ENCODE measurements around the gene TTC21A.

Gene TTC21A

DNA sequence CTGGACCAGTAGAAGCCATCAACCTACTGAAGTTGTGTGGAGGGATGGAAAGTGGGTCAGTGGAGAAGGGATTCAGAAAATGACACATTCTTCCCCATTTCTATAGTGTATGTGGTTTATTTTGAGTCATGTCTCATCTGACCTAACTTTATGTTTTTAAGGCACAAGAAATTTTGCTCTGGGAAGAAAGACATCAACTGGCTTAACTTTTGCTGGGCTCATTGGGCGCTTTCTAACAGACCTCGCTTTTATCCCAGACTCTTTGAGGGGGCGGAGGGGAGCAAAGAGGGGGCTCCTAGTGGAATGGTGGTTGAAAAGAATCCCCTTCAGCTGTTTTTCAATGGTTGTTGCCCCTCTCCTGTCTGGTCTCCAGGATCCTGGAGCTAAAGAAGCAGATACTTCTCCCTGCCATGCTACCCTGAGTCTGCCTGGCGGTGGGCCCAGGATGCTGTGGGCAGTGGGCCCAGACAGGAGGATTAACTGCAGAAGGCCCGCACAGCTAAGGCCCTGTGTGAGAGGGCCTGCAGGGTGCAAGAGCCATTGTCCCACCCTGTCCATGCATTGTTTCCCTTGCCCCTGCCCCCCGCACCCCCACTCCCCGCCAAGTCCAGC, 31.4 kb downstream of the TTC21A start:
- DNase-seq: no peak

DNA sequence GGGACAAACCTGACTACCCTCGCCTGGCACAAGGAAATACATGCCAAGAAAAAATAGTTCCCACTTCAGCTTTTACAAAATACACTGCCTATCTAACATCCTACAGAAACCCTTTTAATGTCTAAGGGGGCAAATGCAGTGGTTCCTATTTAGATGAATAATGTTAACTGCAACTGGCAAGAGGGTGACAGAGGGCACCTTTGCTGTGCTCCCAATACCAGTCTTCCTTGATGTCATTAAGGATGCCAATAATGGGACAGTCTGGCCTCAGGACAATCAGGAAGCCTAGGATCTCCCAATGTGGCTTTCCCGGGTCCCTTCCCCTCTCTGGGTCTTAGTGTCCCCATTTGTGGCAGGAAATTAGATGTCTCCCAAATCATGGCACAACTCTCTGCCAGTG, 32.0 kb downstream of the TTC21A start:
- DNase-seq: no peak

GRCh38 chr3:39140341-39140971, 33.0 kb downstream of the TTC21A start:
- DNase-seq: peak; percentile 56

DNA sequence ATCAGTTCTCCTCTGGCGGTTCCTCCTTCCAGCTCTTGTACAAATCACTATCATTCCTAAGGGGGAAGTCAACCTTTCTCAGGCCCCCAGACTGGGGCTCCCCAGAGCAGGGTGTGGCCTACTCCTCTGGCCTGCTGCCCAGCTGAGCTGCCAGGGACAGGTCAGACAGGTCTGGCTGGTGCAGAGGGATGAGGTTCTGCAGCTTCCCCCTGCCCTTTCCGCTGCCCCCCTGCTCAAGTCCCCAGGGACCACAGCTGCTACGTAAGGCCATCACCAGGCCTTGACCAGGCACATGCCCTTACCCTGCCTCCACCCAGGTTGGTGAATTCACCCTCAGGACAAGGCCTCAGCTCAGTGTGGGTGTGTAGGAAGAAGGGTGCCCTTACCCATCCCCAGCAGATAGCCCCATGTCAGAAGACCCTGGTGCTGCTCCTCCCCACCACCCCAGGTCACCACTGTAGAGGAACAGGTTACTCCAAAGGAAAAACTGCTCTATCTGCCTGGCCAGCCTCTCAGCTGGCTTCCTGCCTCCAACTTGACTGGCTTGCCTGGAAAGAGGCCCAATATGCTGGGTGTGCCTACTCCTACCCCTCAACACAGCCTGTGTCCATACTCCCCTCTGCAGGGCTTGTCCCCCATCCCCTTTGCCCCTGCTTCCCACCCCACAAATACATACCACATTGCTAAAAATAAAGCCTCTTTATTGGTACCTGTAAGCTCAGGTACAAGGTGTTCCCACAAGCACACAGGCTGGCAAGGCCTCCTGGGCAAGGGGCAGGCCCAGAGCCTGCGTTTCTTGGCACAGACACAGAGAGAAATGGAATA, 33.9 kb downstream of the TTC21A start:
- peak; percentile 52 for DNase-seq

GRCh38 chr3:39142067-39142466, 34.6 kb downstream of the TTC21A start:
- peak; percentile 42 for DNase-seq

- peak; percentile 47 for DNase-seq
Observed at GRCh38 chr3:39143051-39143885, 35.8 kb downstream of the TTC21A start.

GRCh38 chr3:39144095-39144747, 36.7 kb downstream of the TTC21A start:
- peak; percentile 51 for DNase-seq

DNA sequence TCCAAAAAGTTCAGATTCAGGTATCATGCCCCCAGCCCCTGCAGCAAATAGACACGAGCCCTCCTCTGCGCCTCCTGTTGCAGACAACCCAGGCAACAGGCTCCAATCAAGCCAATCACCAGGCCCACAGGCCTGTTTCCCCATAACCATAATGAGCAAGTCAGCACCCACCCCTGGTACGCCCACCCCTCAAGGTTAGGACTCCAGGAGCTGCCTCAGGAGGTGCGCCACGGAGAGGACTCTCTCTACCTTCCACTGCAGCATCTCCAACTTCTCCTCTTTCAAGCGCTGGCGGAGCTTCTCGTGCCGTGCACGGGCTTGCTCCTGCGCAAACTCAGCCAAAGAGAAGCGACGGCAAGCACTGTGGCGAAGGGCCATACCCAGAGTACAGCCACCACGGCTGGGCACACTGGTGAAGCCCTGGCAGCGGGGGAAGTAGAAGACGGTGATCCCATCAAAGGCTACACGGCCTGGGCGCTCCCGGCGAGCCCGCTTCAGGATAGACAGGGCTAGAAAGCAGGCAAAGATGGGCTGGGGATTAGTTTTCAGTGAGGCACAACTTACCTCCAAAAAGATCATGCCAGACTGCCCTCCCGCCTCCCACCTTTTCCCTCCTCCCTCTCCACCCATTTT, 37.4 kb downstream of the TTC21A start:
- peak; percentile 43 for DNase-seq

DNA sequence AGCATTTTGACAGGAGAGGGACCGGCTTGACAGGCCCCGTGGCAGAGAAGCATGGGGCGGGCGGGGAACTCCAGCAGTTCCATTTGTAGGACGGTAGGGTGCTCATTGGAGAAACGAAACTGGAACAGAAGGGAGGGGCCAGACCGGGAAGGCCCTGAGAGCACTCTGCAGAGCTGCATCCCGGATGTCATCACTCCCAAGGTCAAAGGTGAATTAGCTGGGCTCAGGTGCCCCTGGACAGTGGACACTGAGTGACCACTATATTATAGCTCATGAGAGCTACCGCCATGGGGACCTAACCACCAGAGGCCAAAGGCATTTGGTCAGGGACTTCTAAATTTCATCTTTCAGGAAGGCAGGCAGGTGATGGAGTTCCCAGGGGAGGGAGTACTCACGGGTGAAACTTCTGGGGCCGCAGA, 38.6 kb downstream of the TTC21A start:
- DNase-seq: peak; percentile 45

- peak; percentile 82 for DNase-seq
Observed at GRCh38 chr3:39146611-39147591, 39.4 kb downstream of the TTC21A start.

DNA sequence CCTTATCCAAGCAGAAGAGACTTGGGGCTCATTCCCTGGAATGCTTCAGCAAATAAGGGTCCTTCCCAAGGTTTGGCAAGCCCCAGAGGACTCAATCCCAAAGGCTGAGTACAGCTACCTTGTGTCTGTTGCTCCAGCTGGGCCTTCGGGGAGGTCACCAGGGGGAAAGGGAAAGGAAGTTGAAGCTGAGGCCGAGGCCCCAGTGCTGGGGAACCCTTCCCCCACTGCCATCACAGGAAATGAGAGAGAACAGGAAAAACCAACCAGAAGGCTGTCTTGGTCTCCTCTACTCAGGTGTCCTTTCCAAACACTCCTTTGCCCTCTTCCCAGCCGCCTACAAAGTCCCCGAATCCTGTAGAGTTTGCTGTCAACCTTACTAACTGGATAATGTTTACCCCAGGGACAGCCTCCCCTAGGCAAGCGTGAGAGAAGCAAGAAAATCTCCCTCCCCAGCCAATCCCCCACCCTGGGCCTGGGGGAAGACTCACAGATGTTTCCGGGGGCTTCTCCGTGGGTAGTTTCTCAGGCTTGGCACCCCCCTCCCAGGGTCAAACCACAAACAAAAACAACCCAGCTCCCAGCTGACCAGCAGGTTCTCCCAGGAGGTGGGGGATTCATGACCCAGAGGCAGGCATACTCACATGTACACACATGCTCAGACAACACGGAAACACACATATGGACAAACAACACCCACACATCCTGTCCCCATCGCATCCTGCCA, 40.4 kb downstream of the TTC21A start:
- DNase-seq: peak; percentile 68

DNA sequence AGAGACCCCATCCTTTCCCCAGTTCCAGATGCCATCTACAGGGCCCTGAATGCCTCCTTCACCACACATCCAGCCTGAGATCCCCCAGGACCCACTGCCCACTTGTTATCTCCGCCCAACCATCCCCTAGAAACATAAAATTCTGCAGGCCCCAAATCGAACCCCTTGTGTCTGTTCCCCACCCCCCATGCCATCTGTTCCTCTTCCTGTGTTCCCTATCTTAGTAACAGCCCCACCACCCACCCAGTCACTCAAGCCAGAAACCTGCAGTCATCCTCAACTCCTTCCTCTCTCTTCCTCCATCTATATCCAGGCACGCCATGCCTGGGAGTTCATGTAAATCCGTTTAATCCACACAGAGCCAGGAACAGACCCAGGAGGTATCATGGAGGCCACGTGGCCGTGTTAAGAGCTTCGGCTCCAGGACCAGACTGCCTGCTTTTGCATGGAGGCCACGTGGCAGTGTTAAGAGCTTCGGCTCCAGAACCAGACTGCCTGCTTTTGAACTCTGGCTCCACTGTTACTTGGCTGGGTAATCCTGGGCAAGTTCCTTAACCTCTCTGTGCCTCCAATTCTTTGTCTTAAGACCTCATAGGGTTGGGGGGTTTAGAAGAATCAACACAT, 41.1 kb downstream of the TTC21A start:
- DNase-seq: peak; percentile 66

- DNase-seq: peak; percentile 40
Observed at GRCh38 chr3:39149059-39149455, 41.6 kb downstream of the TTC21A start.

- DNase-seq: peak; percentile 53
Observed at GRCh38 chr3:39149498-39150147, 42.1 kb downstream of the TTC21A start.

DNA sequence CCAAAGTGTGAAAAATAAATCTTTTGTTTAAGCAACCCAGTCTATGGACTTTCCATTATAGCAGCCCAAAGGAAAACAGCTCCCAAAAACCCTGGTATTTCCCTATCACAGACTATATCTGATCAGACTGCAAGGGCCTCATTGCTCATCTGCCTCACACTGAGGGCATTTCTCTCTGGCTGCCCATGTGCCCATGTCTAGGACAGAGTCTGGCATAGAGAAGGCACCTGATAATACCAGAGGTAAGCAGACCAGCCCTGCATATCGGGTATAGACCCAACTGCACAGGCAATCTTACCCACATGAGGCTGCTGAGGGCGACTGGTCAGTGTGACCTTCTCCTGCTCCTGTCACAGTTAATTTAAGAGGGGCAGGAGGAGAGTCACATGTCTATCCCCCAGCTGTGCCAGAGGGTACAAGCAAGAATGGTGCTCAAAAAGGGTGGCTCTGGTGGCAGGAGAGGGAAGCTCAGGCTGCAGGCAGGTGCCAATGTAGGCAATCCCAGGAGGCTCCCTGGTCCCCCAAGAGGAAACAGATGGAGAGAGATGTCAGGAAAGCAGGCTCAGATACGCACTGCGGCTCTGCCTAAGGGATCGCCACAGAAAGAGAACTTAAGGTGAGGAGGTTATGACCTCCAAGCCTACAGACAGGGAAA, 42.8 kb downstream of the TTC21A start:
- DNase-seq: no peak

DNA sequence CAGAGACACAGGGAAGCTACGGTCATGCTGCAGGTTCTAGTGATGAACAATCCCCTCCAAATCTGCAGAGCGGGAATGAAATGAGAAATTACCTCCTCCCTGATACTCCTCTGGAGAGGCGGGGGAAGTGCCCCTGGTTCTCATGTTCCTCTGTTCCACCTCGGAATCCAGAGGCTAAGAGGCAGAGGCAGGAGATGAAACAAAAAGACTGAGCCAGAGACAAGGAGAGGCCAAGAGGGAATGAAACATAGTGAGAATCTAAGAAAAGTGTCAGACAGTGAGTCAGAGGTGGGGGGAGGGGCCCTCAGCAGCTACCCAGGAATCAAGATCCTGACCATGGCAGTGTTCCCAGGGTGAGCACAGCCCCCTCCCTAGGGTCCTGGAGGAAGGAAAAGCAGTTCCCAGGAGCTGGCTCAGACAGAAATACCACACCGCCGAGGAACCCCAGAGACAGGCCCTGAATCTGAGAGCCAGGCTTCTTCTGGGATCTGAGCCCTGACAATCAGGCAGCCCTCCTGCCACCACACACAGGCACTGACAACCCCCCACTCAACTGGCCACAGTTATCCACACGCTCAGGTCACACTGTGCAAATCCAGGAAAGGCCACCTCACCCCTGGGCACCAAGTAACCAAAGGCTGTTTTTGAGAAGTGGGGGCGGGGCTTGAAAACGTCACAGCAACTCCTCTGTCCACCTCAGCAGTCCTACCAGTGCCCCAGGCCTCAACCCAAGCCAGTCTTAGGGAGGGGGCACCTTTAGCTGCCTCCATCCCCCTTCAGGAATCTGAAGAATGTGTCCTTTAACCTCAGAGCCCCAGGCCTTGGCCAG, 43.5 kb downstream of the TTC21A start:
- peak; percentile 85 for DNase-seq

GRCh38 chr3:39153977-39154279, 46.4 kb downstream of the TTC21A start:
- DNase-seq: no peak
